Effector memory CD8-positive, alpha-beta T cell (primary cell): ENCODE data around the gene CFAP70.
"Not testable (repeated sequence)": the region's sequence is repeated elsewhere in the genome, so short reads cannot be mapped to it uniquely, and the experiment has no call there.

Experiments
- ATAC-seq: fragments of 150-1000 bp; cut with Tn5 transposase; replicated peaks from 2 replicates; pipeline ENCODE4 v1.10.0; 2021; ENCODE audit warnings: mild to moderate bottlenecking, moderate library complexity
- DNase-seq, 3 experiments: peaks; one replicate each; pipeline ENCODE4 v3.0.0; 2021
- H3K27ac Mint-ChIP-seq, 2 donors: one replicate each; pipeline ENCODE4 v1.8.0; 2022; ENCODE audit warnings: mild to moderate bottlenecking in 2 of 2, mixed read lengths in 2 of 2, moderate library complexity in 2 of 2
- H3K27me3 Mint-ChIP-seq, 2 donors: one replicate each; pipeline ENCODE4 v1.8.0; 2022; ENCODE audit warnings: mixed read lengths in 2 of 2
- H3K36me3 Mint-ChIP-seq: one replicate; pipeline ENCODE4 v1.8.0; 2022; ENCODE audit warnings: mild to moderate bottlenecking, moderate library complexity, mixed read lengths; ENCODE audit not compliant: insufficient read depth
- H3K4me1 Mint-ChIP-seq, 2 donors: one replicate each; pipeline ENCODE4 v1.8.0; 2022; ENCODE audit warnings: low read depth in 2 of 2, mixed read lengths in 2 of 2
- H3K4me3 Mint-ChIP-seq, 2 donors: one replicate each; pipeline ENCODE4 v1.8.0; 2022; ENCODE audit warnings: mild to moderate bottlenecking in 2 of 2, mixed read lengths in 2 of 2, moderate library complexity in 2 of 2
- H3K9me3 Mint-ChIP-seq, 2 donors: one replicate each; pipeline ENCODE4 v1.8.0; 2022; ENCODE audit warnings: mixed read lengths in 2 of 2

The CFAP70 gene

GRCh38 chr10:73325290-73325689, 33.4 kb downstream of the CFAP70 start:
- H3K9me3 Mint-ChIP-seq, H3K36me3 Mint-ChIP-seq, ATAC-seq, H3K4me1 Mint-ChIP-seq, H3K27me3 Mint-ChIP-seq, H3K4me3 Mint-ChIP-seq, DNase-seq, H3K27ac Mint-ChIP-seq: not testable (repeated sequence)

GRCh38 chr10:73323582-73323981, 35.1 kb downstream of the CFAP70 start:
- not testable (repeated sequence) for ATAC-seq, H3K4me3 Mint-ChIP-seq, H3K9me3 Mint-ChIP-seq, H3K27ac Mint-ChIP-seq, H3K27me3 Mint-ChIP-seq, H3K4me1 Mint-ChIP-seq, H3K36me3 Mint-ChIP-seq, DNase-seq

- no peak for DNase-seq
- no peak for ATAC-seq
- Mint-ChIP-seq H3K4me3 (no peak overlapping the region), H3K36me3 (no peaks in the 10 kb centered on the region), H3K27ac (no peak overlapping the region), H3K9me3 (peaks cover 0 to 3% of the 10 kb centered on the region in 2 donors), H3K4me1 (no peaks in the 10 kb centered on the region), H3K27me3 (no peaks in the 10 kb centered on the region)
Measured at GRCh38 chr10:73310475-73310874, 48.2 kb downstream of the CFAP70 start.

- H3K9me3 Mint-ChIP-seq: peaks cover 0 to 3% of the 10 kb centered on the region in 2 donors
- DNase-seq (no peak), ATAC-seq (no peak)
- no peak overlapping the region for H3K27ac Mint-ChIP-seq
- H3K36me3 Mint-ChIP-seq: no peaks in the 10 kb centered on the region
- H3K27me3 Mint-ChIP-seq: no peaks in the 10 kb centered on the region
- no peaks in the 10 kb centered on the region for H3K4me1 Mint-ChIP-seq
- H3K4me3 Mint-ChIP-seq: no peak overlapping the region
Measured at GRCh38 chr10:73307203-73307800, 51.4 kb downstream of the CFAP70 start.

GRCh38 chr10:73306171-73306708, 52.4 kb downstream of the CFAP70 start:
- Mint-ChIP-seq H3K27ac (no peak overlapping the region), H3K27me3 (no peaks in the 10 kb centered on the region), H3K4me3 (no peak overlapping the region), H3K9me3 (peaks cover 0 to 3% of the 10 kb centered on the region in 2 donors), H3K36me3 (no peaks in the 10 kb centered on the region), H3K4me1 (no peaks in the 10 kb centered on the region)
- ATAC-seq (no peak), DNase-seq (no peak)

GRCh38 chr10:73296946-73297345, 61.7 kb downstream of the CFAP70 start:
- no peaks in the 10 kb centered on the region for H3K9me3 Mint-ChIP-seq
- no peak overlapping the region for H3K4me3 Mint-ChIP-seq
- no peaks in the 10 kb centered on the region for H3K36me3 Mint-ChIP-seq
- H3K27me3 Mint-ChIP-seq: no peaks in the 10 kb centered on the region
- DNase-seq (no peak), ATAC-seq (peak; percentile 24)
- H3K4me1 Mint-ChIP-seq: peaks cover 5 to 7% of the 10 kb centered on the region in 2 donors
- H3K27ac Mint-ChIP-seq: peak overlapping the region in 1 of 2 donors; percentile 31

- ATAC-seq: no peak
Measured at GRCh38 chr10:73293461-73293860, 65.2 kb downstream of the CFAP70 start.

GRCh38 chr10:73289958-73290357, 68.7 kb downstream of the CFAP70 start:
- Mint-ChIP-seq H3K9me3 (no peaks in the 10 kb centered on the region), H3K36me3 (no peaks in the 10 kb centered on the region), H3K27me3 (no peaks in the 10 kb centered on the region), H3K4me3 (no peak overlapping the region), H3K27ac (no peak overlapping the region), H3K4me1 (no peaks in the 10 kb centered on the region)
- DNase-seq: no peak
- no peak for ATAC-seq

More at GRCh38 chr10:73293461-73293860, 65.2 kb downstream of the CFAP70 start:
- Mint-ChIP-seq H3K4me3 (no peak overlapping the region), H3K4me1 (peaks cover 5 to 7% of the 10 kb centered on the region in 2 donors), H3K27ac (no peak overlapping the region), H3K36me3 (no peaks in the 10 kb centered on the region), H3K27me3 (no peaks in the 10 kb centered on the region), H3K9me3 (no peaks in the 10 kb centered on the region)
- no peak for DNase-seq

GRCh38 chr10:73287441-73287840, 71.2 kb downstream of the CFAP70 start:
- no peaks in the 10 kb centered on the region for H3K4me1 Mint-ChIP-seq
- no peak overlapping the region for H3K4me3 Mint-ChIP-seq
- H3K27ac Mint-ChIP-seq: no peak overlapping the region
- H3K9me3 Mint-ChIP-seq: no peaks in the 10 kb centered on the region
- no peak for DNase-seq
- ATAC-seq: no peak
- H3K27me3 Mint-ChIP-seq: no peaks in the 10 kb centered on the region
- no peaks in the 10 kb centered on the region for H3K36me3 Mint-ChIP-seq

- Mint-ChIP-seq H3K27ac (no peak overlapping the region), H3K4me3 (no peak overlapping the region), H3K27me3 (peaks cover 0 to 8% of the 10 kb centered on the region in 2 donors), H3K36me3 (no peaks in the 10 kb centered on the region), H3K4me1 (no peaks in the 10 kb centered on the region), H3K9me3 (no peaks in the 10 kb centered on the region)
- DNase-seq (no peak), ATAC-seq (no peak)
Measured at GRCh38 chr10:73281097-73281496, 77.6 kb downstream of the CFAP70 start.

- Mint-ChIP-seq H3K9me3 (no peaks in the 10 kb centered on the region), H3K4me1 (no peaks in the 10 kb centered on the region), H3K27ac (no peak overlapping the region), H3K4me3 (no peak overlapping the region), H3K36me3 (no peaks in the 10 kb centered on the region), H3K27me3 (no peaks in the 10 kb centered on the region)
- DNase-seq: no peak
- no peak for ATAC-seq
Measured at GRCh38 chr10:73264423-73264822, 94.2 kb downstream of the CFAP70 start.

GRCh38 chr10:73263693-73264347, 94.8 kb downstream of the CFAP70 start:
- H3K27ac Mint-ChIP-seq: no peak overlapping the region
- H3K27me3 Mint-ChIP-seq: no peaks in the 10 kb centered on the region
- no peak for ATAC-seq
- no peaks in the 10 kb centered on the region for H3K4me1 Mint-ChIP-seq
- no peaks in the 10 kb centered on the region for H3K36me3 Mint-ChIP-seq
- no peak for DNase-seq
- no peak overlapping the region for H3K4me3 Mint-ChIP-seq
- peaks cover 3 to 4% of the 10 kb centered on the region in 2 donors for H3K9me3 Mint-ChIP-seq

GRCh38 chr10:73262880-73263555, 95.6 kb downstream of the CFAP70 start:
- DNase-seq (no peak), ATAC-seq (no peak)
- H3K4me3 Mint-ChIP-seq: no peak overlapping the region

More at GRCh38 chr10:73262880-73263555, 95.6 kb downstream of the CFAP70 start:
- Mint-ChIP-seq H3K27ac (no peak overlapping the region), H3K27me3 (no peaks in the 10 kb centered on the region), H3K4me1 (no peaks in the 10 kb centered on the region), H3K36me3 (no peaks in the 10 kb centered on the region), H3K9me3 (peaks cover 4 to 10% of the 10 kb centered on the region in 2 donors)
